Progenitor cell of endocrine pancreas (in vitro differentiated cells): Measurements from ENCODE around the gene ADAM8. TPM values are rescaled to one million over a fixed set of nuclear protein-coding genes. Genes with fewer than 3 reads are reported as not detected.
A peak's percentile ranks its signal among the peaks of the same experiment; 100 is the strongest.

Experiments used
- DNase-seq: peaks from one replicate; pipeline ENCODE4 v3.0.0; 2021; ENCODE audit warnings: low spot score; ENCODE audit not compliant: unreplicated experiment
- H3K27ac Mint-ChIP-seq: 2 replicates; pipeline ENCODE4 v1.8.0; 2021; ENCODE audit warnings: mild to moderate bottlenecking, moderate library complexity, mixed read lengths
- H3K27me3 Mint-ChIP-seq: 2 replicates; pipeline ENCODE4 v1.8.0; 2021; ENCODE audit warnings: mixed read lengths
- H3K36me3 Mint-ChIP-seq: 2 replicates; pipeline ENCODE4 v1.8.0; 2022; ENCODE audit warnings: mixed read lengths; ENCODE audit not compliant: insufficient read depth
- H3K4me1 Mint-ChIP-seq: 2 replicates; pipeline ENCODE4 v1.8.0; 2021; ENCODE audit warnings: low read depth, mixed read lengths
- H3K4me3 Mint-ChIP-seq: 2 replicates; pipeline ENCODE4 v1.8.0; 2021; ENCODE audit warnings: low read depth, mild to moderate bottlenecking, moderate library complexity, mixed read lengths
- H3K9me3 Mint-ChIP-seq: 2 replicates; pipeline ENCODE4 v1.8.0; 2021; ENCODE audit warnings: low read depth, mixed read lengths
- CTCF ChIP-seq: fragments of 200-600 bp; sonication (generic); IDR thresholded peaks from one replicate; pipeline ENCODE4 v1.5.0; 2021; ENCODE audit warnings: antibody characterized with exemption, mild to moderate bottlenecking; ENCODE audit not compliant: unreplicated experiment
- total RNA-seq: library from RNA; stranded (reverse); gene quantifications from 2 replicates; pipeline ENCODE4 v1.2.1, GENCODE V29; 2021

Gene ADAM8
- total RNA-seq, 1 donor from 2014 or later: 16.3 TPM

DNA sequence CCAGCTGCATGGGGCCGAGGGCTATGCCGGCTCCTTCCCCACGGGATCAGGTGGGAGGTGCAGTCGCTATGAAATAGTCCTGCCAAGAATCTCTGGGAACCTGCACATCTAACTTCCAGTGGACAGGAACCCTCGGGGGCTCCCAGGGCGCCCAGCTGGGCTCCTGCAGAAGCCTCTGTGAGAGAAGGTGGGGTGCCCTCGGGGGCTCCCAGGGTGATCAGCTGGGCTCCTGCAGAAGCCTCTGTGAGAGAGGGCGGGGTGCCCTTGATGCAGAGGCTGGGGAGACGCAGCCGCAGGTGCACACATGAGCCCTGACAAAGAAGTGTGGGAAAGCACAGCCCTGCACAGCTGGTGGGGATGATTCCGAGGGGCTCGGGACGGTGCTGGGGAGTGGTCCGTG is 33.1 kb downstream of the ADAM8 start:
- TF ChIP-seq CTCF: no peak
- H3K27me3 Mint-ChIP-seq: peaks cover 52% of the 10 kb centered on the region
- H3K27ac Mint-ChIP-seq: no peak overlapping the region
- no peak overlapping the region for H3K4me3 Mint-ChIP-seq
- peaks cover 14% of the 10 kb centered on the region for H3K4me1 Mint-ChIP-seq
- peaks cover 1% of the 10 kb centered on the region for H3K36me3 Mint-ChIP-seq
- no peaks in the 10 kb centered on the region for H3K9me3 Mint-ChIP-seq
- no peak for DNase-seq

DNA sequence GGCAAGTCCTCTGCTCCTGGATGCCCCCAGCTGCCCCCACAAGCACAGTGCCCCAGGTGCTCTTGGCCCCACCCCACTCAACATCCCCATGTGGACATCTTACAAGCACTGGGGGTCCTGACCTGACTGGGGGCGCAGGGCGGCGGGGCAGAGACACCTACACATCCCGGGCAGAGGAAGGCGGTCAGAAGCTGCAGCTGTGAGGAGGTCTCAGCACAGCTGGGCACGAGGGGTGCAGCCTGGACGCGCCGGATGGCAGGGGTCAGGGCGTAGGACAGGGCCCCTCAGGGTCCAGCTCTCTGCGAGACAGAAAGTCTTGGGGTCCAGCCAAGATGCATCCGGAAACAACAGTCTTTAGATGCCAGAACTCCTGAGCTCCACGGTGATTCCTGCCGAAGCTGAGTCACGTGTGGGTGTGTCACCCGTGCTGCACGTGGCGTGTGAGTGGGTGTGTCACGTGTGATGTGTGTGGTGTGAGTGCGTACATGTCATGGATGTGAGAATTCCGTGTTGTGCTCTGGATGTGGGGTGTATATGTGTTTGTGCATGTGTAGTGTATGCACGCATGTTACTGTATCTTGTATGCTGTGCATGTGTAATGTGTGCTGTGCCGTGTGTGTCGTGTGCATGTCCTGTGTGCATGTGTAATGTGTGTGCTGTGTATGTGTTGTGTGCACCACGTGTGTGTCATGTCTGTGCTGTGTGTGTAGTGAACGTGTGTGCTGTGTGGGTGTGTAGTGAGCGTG is 33.9 kb downstream of the ADAM8 start:
- TF ChIP-seq CTCF: no peak
- H3K36me3 Mint-ChIP-seq: peaks cover 1% of the 10 kb centered on the region
- H3K27ac Mint-ChIP-seq: no peak overlapping the region
- no peak for DNase-seq
- H3K4me1 Mint-ChIP-seq: peaks cover 15% of the 10 kb centered on the region
- no peaks in the 10 kb centered on the region for H3K9me3 Mint-ChIP-seq
- no peak overlapping the region for H3K4me3 Mint-ChIP-seq
- peaks cover 57% of the 10 kb centered on the region for H3K27me3 Mint-ChIP-seq

DNA sequence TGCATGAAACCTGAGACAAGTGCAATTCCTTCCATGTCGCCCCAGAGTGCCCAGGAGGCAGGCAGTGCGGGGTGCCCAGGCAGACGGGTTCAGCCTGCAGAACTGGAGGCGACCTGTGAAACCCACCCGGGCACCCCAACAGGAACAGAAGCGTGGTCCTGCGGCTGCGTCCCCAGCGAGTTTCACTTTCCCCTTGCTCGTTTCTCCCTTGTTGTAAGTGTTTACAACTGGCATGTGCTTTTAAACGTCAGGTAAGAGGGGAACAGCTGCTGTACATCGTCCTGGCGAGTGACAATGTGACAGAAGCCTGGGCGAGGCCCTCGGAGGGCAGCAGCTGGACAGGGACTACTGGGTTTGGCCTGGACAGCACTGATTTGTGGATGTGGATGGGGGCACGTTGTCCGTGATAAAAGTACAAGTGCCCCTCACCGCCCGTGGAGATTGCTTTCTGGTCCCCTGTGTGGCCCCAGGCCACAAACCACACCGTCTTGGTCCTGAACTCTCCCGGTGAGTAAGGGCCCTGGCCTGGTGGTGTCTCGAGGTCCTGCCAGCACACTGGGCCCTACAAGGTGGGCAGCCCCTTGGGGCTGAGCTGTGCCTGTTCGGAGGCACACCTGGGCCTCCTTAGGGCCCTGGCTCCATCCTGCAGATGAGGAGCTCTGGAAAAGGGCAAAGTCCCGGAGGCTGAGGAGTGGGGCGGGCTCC is 35.0 kb downstream of the ADAM8 start:
- DNase-seq: no peak
- H3K4me3 Mint-ChIP-seq: no peak overlapping the region
- no peak for TF ChIP-seq CTCF
- H3K9me3 Mint-ChIP-seq: no peaks in the 10 kb centered on the region
- peaks cover 60% of the 10 kb centered on the region for H3K27me3 Mint-ChIP-seq
- peaks cover 1% of the 10 kb centered on the region for H3K36me3 Mint-ChIP-seq
- peaks cover 11% of the 10 kb centered on the region for H3K4me1 Mint-ChIP-seq
- no peak overlapping the region for H3K27ac Mint-ChIP-seq

- Mint-ChIP-seq H3K4me3 (no peak overlapping the region), H3K9me3 (no peaks in the 10 kb centered on the region), H3K27ac (no peak overlapping the region), H3K27me3 (peaks cover 62% of the 10 kb centered on the region), H3K4me1 (peaks cover 7% of the 10 kb centered on the region), H3K36me3 (peaks cover 1% of the 10 kb centered on the region)
- TF ChIP-seq CTCF: no peak
- DNase-seq: no peak
Observed at GRCh38 chr10:133239990-133240389, 36.7 kb downstream of the ADAM8 start.

DNA sequence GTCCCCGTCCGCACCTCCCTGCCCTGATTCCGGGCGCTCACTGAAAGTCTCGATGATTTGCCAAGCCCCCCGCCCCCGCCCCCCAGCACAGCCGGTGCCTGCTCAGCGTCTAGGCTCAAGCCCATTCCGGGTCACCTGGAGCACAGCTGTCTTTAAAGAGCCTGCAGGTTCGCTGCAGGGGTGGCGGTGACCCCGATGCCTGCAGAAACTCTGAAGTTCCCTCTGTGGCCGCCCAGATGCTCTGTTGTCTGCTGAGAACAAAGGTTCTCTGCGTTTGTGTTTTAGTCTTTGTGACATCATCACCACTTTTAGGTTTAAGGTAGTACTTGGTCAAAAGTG is 38.2 kb downstream of the ADAM8 start:
- TF ChIP-seq CTCF: no peak
- H3K27ac Mint-ChIP-seq: no peak overlapping the region
- DNase-seq: no peak
- H3K4me3 Mint-ChIP-seq: peak overlapping the region; percentile 16
- H3K27me3 Mint-ChIP-seq: peaks cover 68% of the 10 kb centered on the region
- H3K36me3 Mint-ChIP-seq: peaks cover 1% of the 10 kb centered on the region
- no peaks in the 10 kb centered on the region for H3K9me3 Mint-ChIP-seq
- H3K4me1 Mint-ChIP-seq: peaks cover 7% of the 10 kb centered on the region
